ENCODE data around the gene SYNE2.
"Not testable (repeated sequence)": the region's sequence is repeated elsewhere in the genome, so short reads cannot be mapped to it uniquely, and the experiment has no call there.

SYNE2 gene

GRCh38 chr14:64114796-64115195 is 262.0 kb downstream of the SYNE2 start:
- H3K27me3 Mint-ChIP-seq: no peaks in the 10 kb centered on the region
- H3K9me3 Mint-ChIP-seq: no peaks in the 10 kb centered on the region

GRCh38 chr14:64115401-64115800 is 262.6 kb downstream of the SYNE2 start:
- Mint-ChIP-seq H3K27me3 (no peaks in the 10 kb centered on the region), H3K9me3 (no peaks in the 10 kb centered on the region), H3K4me1 (no peaks in the 10 kb centered on the region), H3K4me3 (no peak overlapping the region), H3K27ac (peak overlapping the region in 1 of 2 donors; percentile 1)
- no peak for DNase-seq
- ATAC-seq: no peak

More at GRCh38 chr14:64114796-64115195, 262.0 kb downstream of the SYNE2 start:
- DNase-seq (no peak), ATAC-seq (no peak)
- no peak overlapping the region for H3K27ac Mint-ChIP-seq
- no peaks in the 10 kb centered on the region for H3K4me1 Mint-ChIP-seq
- H3K4me3 Mint-ChIP-seq: no peak overlapping the region

- Mint-ChIP-seq H3K27me3 (no peaks in the 10 kb centered on the region), H3K27ac (peak overlapping the region; percentile 41 to 62), H3K4me1 (no peaks in the 10 kb centered on the region), H3K9me3 (no peaks in the 10 kb centered on the region), H3K4me3 (no peak overlapping the region)
- no peak for DNase-seq
- ATAC-seq: no peak
Observed at GRCh38 chr14:64117671-64118402, 265.0 kb downstream of the SYNE2 start.

GRCh38 chr14:64118403-64118742 is 265.6 kb downstream of the SYNE2 start:
- H3K4me1 Mint-ChIP-seq, DNase-seq, H3K27me3 Mint-ChIP-seq, H3K4me3 Mint-ChIP-seq, H3K9me3 Mint-ChIP-seq, ATAC-seq: not testable (repeated sequence)
- H3K27ac Mint-ChIP-seq: peak overlapping the region in 1 of 2 donors; percentile 62

- no peak for DNase-seq
- H3K9me3 Mint-ChIP-seq: no peaks in the 10 kb centered on the region
- no peak for ATAC-seq
- H3K4me3 Mint-ChIP-seq: no peak overlapping the region
- H3K27ac Mint-ChIP-seq: no peak overlapping the region
- no peaks in the 10 kb centered on the region for H3K4me1 Mint-ChIP-seq
- no peaks in the 10 kb centered on the region for H3K27me3 Mint-ChIP-seq
Observed at GRCh38 chr14:64118892-64119291, 266.1 kb downstream of the SYNE2 start.

GRCh38 chr14:64119500-64119899 is 266.7 kb downstream of the SYNE2 start:
- no peak overlapping the region for H3K4me3 Mint-ChIP-seq
- no peak overlapping the region for H3K27ac Mint-ChIP-seq
- DNase-seq: no peak
- no peak for ATAC-seq
- no peaks in the 10 kb centered on the region for H3K9me3 Mint-ChIP-seq
- H3K4me1 Mint-ChIP-seq: no peaks in the 10 kb centered on the region
- H3K27me3 Mint-ChIP-seq: no peaks in the 10 kb centered on the region

- Mint-ChIP-seq H3K4me1 (no peaks in the 10 kb centered on the region), H3K4me3 (no peak overlapping the region), H3K9me3 (no peaks in the 10 kb centered on the region), H3K27me3 (no peaks in the 10 kb centered on the region), H3K27ac (no peak overlapping the region)
- no peak for ATAC-seq
- no peak for DNase-seq
Observed at GRCh38 chr14:64119980-64120379, 267.2 kb downstream of the SYNE2 start.

- Mint-ChIP-seq H3K9me3 (no peaks in the 10 kb centered on the region), H3K4me1 (no peaks in the 10 kb centered on the region), H3K27me3 (no peaks in the 10 kb centered on the region), H3K4me3 (no peak overlapping the region), H3K27ac (no peak overlapping the region)
- DNase-seq: no peak
- ATAC-seq: no peak
Observed at GRCh38 chr14:64123241-64123822, 270.5 kb downstream of the SYNE2 start.

- no peak overlapping the region for H3K27ac Mint-ChIP-seq
- H3K4me1 Mint-ChIP-seq: no peaks in the 10 kb centered on the region
- no peak for ATAC-seq
- no peaks in the 10 kb centered on the region for H3K9me3 Mint-ChIP-seq
- no peak overlapping the region for H3K4me3 Mint-ChIP-seq
- H3K27me3 Mint-ChIP-seq: no peaks in the 10 kb centered on the region
- DNase-seq: no peak
Observed at GRCh38 chr14:64125270-64125669, 272.5 kb downstream of the SYNE2 start.

- no peaks in the 10 kb centered on the region for H3K9me3 Mint-ChIP-seq
- H3K27ac Mint-ChIP-seq: no peak overlapping the region
- no peak for ATAC-seq
- H3K4me1 Mint-ChIP-seq: no peaks in the 10 kb centered on the region
- no peak overlapping the region for H3K4me3 Mint-ChIP-seq
- no peaks in the 10 kb centered on the region for H3K27me3 Mint-ChIP-seq
- no peak for DNase-seq
Observed at GRCh38 chr14:64126548-64126947, 273.7 kb downstream of the SYNE2 start.

- ATAC-seq (no peak), DNase-seq (no peak)
- Mint-ChIP-seq H3K4me1 (no peaks in the 10 kb centered on the region), H3K27ac (no peak overlapping the region), H3K4me3 (no peak overlapping the region), H3K27me3 (no peaks in the 10 kb centered on the region), H3K9me3 (no peaks in the 10 kb centered on the region)
Observed at GRCh38 chr14:64137657-64138290, 285.0 kb downstream of the SYNE2 start.

GRCh38 chr14:64147126-64147790 is 294.5 kb downstream of the SYNE2 start:
- Mint-ChIP-seq H3K27ac (no peak overlapping the region), H3K4me3 (no peak overlapping the region), H3K27me3 (no peaks in the 10 kb centered on the region), H3K4me1 (no peaks in the 10 kb centered on the region), H3K9me3 (no peaks in the 10 kb centered on the region)
- ATAC-seq (no peak), DNase-seq (no peak)

GRCh38 chr14:64149921-64150320 is 297.1 kb downstream of the SYNE2 start:
- Mint-ChIP-seq H3K4me3 (no peak overlapping the region), H3K27ac (no peak overlapping the region), H3K4me1 (no peaks in the 10 kb centered on the region), H3K27me3 (no peaks in the 10 kb centered on the region), H3K9me3 (no peaks in the 10 kb centered on the region)
- ATAC-seq: no peak
- DNase-seq: no peak

- H3K27me3 Mint-ChIP-seq: no peaks in the 10 kb centered on the region
- DNase-seq: no peak
- ATAC-seq: no peak
- no peak overlapping the region for H3K4me3 Mint-ChIP-seq
- H3K4me1 Mint-ChIP-seq: no peaks in the 10 kb centered on the region
- peak overlapping the region in 1 of 2 donors; percentile 49 for H3K27ac Mint-ChIP-seq
- no peaks in the 10 kb centered on the region for H3K9me3 Mint-ChIP-seq
Observed at GRCh38 chr14:64158608-64159007, 305.8 kb downstream of the SYNE2 start.

GRCh38 chr14:64159588-64159987 is 306.8 kb downstream of the SYNE2 start:
- Mint-ChIP-seq H3K4me1 (no peaks in the 10 kb centered on the region), H3K4me3 (no peak overlapping the region), H3K27me3 (no peaks in the 10 kb centered on the region), H3K27ac (no peak overlapping the region), H3K9me3 (no peaks in the 10 kb centered on the region)
- ATAC-seq (no peak), DNase-seq (no peak)

GRCh38 chr14:64170181-64170580 is 317.4 kb downstream of the SYNE2 start:
- Mint-ChIP-seq H3K27me3 (no peaks in the 10 kb centered on the region), H3K9me3 (no peaks in the 10 kb centered on the region), H3K4me1 (peaks cover 7% of the 10 kb centered on the region), H3K27ac (no peak overlapping the region), H3K4me3 (no peak overlapping the region)
- ATAC-seq (no peak), DNase-seq (no peak)

Measured in stimulated activated naive CD8-positive, alpha-beta T cell treated with anti-CD3 and anti-CD28 coated beads, Interleukin-15, amount 100 ng/mL, for 72 hours (primary cell).